Activated CD8-positive, alpha-beta memory T cell treated with anti-CD3 and anti-CD28 coated beads for 4 hours (primary cell): Measurements from ENCODE around the gene AZI2.

Experiments used
- DNase-seq, 2 donors: peaks; one replicate each; pipeline ENCODE4 v3.0.0-alpha.2; 2020; ENCODE audit warnings: low read depth in 2 of 2

Gene AZI2, protein sequence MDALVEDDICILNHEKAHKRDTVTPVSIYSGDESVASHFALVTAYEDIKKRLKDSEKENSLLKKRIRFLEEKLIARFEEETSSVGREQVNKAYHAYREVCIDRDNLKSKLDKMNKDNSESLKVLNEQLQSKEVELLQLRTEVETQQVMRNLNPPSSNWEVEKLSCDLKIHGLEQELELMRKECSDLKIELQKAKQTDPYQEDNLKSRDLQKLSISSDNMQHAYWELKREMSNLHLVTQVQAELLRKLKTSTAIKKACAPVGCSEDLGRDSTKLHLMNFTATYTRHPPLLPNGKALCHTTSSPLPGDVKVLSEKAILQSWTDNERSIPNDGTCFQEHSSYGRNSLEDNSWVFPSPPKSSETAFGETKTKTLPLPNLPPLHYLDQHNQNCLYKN

DNA sequence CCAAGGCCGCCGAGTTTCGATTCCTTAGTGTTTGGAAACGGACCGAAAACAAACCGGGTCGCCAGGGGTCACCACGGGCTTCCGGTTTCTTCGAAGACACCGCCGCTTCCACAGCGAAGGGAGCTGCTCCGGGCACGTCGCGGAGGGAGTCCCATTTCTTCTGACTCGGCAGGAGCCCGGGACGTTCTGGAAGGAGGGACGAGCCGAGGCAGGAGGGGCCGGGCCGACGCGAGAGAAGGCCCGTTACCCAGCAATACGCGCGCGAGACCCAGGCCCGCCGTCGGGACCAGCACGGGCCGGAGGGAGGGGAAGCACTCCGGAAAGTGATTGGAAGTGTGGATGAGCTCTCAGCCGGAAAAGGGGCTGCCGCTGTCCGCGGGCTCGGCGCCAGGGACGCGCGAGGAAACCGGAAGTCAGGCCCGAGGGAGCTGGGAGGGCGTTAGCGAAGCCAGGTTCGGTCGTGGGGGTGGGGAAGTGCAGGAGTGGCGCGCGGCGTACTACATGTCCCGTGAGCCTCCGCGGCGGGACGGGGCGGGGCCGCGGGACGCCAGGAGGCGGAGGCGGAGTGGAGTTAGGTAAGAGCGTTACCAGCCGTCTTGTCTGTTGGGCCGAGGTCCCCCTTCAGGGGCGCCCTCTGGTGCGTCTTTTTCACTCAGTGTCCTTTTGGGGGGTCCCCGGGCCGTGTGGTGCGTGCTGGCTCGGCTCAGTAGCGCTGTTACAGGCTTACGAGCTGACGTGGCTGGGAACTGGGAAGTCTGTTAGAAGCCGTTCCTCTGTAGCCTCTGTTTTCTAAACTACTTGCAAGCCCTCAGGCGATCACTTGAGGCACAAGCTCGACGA is at the start of gene AZI2, which contains the start of gene ZCWPW2:
AZI2 (minus strand) TSS at position 196 of the 840 bp plus-strand sequence. CDS start 8,207 bp downstream, outside the sequence.
ZCWPW2 (plus strand) TSS at position 93 of the 840 bp plus-strand sequence. CDS start 64,348 bp downstream, outside the sequence.
- peak; percentile 81 to 83 for DNase-seq

DNA sequence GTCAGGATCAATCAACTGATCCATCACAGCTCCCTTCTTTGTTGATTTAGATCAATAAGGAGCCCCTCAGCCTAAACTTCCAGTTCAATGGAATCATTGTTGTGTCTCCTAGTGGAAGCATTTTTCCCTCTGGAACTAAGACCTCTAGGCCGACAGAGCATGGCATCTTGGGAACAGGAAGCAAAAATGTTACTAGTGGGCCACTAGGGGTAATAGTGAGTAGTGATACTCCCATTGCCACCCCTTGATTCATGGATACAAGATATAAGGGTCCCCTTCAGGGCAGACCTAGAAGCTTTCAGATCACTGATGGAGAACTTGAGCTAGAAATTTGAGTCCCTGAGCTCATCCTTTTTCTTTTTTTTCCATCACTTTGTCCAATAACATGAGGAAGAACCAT is 40.4 kb upstream of the AZI2 start:
- no peak for DNase-seq

GRCh38 chr3:28386049-28386448 is 37.4 kb upstream of the AZI2 start:
- DNase-seq = no peak

GRCh38 chr3:28376424-28376823 is 27.8 kb upstream of the AZI2 start:
- no peak for DNase-seq

DNA sequence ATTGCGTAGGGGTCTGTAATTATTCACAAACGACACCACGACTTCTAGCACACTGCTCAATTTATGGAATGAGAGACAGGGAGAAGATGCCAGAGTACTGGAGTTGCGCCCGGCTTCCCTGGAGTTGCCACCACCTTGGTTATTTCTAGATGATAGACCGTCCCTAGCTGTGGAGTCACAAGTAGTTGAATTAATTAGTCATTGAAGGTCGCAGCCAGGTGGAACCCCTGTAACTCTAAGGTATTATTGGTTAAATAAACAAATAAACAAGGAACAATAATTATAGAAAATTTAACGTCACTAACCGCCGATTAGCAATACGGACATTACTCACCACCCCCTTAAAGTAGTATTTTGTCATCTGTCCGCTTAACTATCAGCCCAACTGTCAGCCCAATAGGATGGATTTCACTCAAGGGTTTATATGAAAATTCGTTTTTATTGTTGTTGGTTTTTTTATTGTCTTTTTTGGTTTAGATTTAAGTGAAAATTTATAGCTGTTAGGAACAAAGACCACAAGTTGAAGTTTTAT is 911 bp upstream of the AZI2 start:
- DNase-seq = no peak

DNA sequence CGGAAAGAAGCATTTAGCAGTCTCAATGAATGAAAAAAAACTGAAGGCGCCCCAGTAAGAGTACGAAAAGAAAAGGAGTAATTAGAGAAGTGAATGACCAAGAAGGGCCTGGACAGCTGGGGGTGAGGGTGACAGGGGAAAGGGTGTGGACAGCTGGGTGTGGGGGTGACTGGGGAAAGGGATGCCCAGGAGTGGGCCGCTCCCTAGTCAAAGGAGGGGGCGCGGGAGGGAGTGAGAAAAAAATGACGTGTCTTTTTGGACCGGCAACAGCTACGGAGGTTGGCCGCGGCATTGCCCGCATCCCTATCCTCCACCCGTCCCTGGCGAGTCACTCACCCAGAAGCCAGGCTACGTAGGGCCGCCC is 377 bp downstream of the AZI2 start:
- no peak for DNase-seq

DNA sequence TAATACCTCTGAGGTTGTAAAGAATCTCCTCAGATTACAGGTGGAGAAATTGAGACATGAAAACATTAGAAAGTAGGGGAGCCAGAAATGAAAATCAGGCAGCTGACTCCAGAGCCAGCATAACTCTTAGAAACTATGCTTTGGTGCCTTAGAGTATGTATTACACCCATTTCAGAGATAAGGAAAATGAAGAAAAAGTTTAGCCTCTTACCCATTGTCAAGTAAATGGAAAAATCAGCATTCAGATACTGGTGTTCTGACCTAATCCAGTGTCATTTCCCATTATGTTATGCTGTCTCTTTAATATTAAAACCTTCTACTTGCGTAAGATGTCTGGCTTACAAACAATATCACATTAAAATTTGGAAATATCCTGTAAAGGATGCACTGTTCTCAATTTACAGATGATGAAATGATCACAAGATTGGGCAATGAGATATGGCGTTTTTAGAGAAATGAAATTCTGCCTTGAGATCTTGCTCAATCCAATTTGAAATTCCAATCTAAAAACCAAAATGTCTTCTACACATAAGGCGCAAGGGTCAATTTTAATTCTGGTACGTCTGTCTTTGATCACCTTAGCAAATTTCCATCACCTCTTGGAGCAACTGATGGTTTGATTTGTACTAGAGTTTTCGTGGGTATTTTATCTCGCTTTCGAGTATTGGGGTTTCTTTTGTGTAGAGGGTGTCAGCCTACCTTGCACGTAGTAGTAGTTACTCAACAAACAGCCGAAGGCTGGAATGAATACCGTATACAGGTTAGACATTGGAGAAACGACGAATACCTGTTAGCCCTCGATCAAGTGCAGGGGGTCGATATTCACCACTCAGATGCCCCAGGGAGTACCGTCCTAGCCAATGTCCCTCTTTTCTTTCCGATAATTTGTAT is 1.0 kb downstream of the AZI2 start:
- DNase-seq = no peak

DNA sequence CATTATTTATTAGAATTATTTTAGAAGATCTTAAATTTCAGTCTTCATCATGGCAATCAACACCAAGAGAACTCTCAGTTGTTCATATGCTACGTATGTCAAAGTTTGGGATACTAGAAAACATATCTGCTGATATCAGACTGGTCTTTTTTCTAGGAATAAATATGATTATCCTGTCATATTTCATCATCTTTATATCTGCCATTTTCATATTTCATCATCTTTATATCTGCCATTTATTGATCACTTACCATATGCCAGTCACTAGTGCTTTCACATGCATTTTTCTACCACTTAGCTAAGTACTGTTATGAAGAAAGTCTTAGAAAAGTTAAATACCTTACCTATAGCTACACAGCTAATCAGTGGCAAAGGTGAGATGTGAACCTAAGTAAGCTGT is 2.9 kb downstream of the AZI2 start:
- DNase-seq = no peak

- no peak for DNase-seq
These were observed 5.5 kb downstream of the AZI2 start for GRCh38 chr3:28343144-28343543.

DNA sequence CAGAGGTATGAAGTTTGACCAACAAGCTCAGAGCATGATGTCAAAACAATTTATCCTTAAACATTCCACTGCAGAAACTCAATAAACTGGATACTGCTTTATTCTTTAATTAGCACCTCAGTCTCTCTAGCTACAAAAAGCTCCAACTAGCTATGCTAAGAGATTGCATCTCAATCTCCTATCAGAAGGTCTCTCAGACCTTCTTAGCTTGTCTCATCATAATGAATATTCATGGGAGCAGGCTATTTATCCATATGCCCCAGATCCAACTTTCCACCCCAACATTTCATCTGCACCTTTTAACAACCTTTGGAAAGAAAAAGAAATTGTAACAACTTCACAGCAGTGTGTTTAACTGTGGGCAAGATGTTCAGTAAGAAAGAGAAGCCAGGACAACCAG is 11.4 kb downstream of the AZI2 start:
- DNase-seq = no peak

GRCh38 chr3:28335246-28335645 is 13.4 kb downstream of the AZI2 start:
- no peak for DNase-seq

GRCh38 chr3:28334552-28334951 is 14.1 kb downstream of the AZI2 start:
- DNase-seq = no peak

- no peak for DNase-seq
These were observed 20.2 kb downstream of the AZI2 start for GRCh38 chr3:28328188-28329151.

DNA sequence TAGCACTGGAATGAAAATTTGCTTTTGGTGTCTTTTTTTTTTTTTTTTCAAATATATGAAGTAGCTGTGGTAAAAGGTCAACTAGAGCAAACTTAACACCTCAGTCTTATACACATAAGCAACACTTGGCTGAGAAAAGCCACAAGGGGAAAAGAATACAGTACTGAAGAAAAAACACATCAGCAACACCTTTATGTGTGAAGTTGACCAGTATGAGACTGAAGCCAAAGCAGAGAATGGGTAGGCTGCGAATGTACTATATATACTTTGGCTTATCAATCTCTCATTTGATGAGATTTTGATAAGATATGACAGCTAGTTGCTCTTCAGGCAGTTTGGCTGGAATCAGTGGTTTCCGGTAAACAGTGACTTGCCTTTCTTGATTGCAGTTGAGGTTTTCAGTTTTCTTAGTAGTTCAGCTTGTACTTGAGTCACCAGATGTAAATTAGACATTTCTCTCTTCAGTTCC is 22.1 kb downstream of the AZI2 start:
- peak in 1 of 2 donors; percentile 20 for DNase-seq

DNA sequence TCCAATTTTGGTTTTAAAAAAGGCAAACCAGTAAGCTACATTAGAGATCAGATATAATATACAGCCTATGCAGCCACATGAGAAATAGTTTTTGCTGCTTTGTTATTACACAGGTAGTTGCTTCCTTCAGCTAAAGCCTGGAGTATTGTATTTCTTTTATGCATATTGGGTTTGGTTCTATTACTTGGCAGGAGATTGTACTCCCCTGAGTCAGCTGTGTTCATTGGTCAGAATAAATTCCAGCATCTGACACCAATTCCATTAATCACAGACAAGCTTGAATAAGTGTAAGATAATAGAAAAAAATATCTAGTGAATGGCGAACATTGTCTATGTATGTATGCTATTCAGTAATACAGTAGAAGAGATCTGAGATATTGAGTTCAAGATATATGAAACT is 26.2 kb downstream of the AZI2 start:
- DNase-seq = no peak

- no peak for DNase-seq
These were observed 27.6 kb downstream of the AZI2 start for GRCh38 chr3:28320981-28321380.

- DNase-seq = no peak
These were observed 31.1 kb downstream of the AZI2 start for GRCh38 chr3:28317438-28318022.

DNA sequence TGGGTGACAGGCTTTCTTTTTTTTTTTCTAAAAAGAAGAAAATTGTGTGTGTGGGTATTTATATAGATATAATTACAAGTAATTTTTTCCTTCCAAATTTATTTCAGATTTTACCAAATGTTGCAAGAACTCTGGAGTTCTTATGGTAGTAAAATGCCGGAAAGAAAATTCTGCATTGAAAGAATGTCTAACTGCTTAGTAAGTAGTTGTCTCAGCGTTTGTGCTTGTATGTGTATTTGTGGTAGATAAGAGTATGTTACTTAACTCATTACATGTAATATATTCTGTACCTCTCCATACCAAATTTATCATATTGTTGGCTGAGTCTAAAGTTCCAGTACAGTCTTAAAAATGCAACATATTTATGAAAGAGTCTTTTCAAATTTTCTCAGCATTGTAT is 32.4 kb downstream of the AZI2 start:
- no peak for DNase-seq

- DNase-seq = no peak
These were observed 32.9 kb downstream of the AZI2 start for GRCh38 chr3:28315711-28316110.

DNA sequence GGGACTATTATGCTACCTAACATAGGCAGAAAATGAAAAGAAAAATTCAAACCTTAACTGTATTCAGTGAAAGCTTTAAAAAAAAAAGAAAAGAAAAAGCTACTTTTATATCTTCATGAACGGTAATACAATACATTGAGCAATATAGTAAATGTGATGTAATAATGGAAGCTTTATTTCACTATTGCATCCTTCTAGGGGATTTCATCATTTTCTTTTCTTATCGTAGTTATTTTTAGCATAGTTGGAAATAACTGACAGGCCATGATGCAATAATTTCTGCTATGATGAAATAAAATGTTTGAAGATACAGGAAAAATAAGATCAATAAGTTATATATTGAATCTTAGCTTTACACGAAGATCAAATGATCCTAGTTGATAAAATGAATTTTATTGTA is 40.4 kb downstream of the AZI2 start:
- DNase-seq = no peak
